Measurements from ENCODE around the gene ANO1.

DNA sequence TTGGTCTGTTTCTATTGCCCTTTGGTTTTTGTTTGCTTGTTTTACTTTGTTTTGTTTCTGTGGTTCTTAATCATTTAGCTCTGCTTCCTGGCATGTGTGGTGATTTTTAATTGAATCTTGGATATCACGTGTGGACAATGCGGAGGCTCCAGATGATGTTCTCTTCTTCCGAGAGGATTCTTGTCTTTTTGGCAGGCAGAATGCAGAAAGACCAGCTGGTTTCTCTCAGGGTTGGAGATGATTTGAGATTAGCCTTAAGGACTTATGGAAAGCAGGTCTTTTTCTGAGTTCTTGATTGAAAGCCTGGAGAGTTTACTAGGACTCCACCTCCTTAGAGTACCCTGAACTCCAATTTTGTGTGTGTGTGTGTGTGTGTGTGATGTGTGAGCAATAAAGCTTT is 21.0 kb upstream of the ANO1 start:
- TF ChIP-seq EZH2 (IDR thresholded peaks at IDR 0.05) (no peak), POLR2AphosphoS5 (IDR thresholded peaks at IDR 0.05; ENCODE audit: borderline replicate concordance, low read depth, low read length) (no peak)

Measured in SK-N-MC (cell line).